Measurements from ENCODE around the gene AUTS2. TPM values are rescaled to one million over a fixed set of nuclear protein-coding genes. Genes with fewer than 3 reads are reported as not detected.

The AUTS2 gene
- total and polyA plus RNA-seq, 2 of the 8 experiments (the other 6 are each of a cell fraction or from before 2014, with no cell fraction given) = 25.9 to 101 TPM

DNA sequence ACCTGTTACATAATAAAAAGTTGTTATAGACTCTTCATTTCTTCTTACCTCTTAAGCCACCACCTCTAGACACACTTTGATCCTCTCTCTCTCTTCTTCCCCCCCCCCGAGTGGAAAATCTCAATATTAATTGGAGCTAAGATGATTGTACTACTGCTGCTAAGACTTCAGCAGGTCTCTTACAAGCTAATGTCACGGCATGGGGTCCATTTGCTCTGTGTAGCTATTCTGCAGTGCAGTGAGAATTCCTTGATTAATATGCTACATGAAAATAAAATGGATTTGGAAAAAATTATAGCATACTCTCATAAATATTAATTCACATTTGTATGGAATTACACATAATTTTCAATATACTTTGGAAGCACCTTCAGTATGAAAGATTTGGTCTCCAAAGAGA is 297.2 kb downstream of the AUTS2 start:
- no peaks in the 10 kb centered on the region for H4K20me1 ChIP-seq (replicated peaks in 1 of 2; ENCODE audit: control insufficient read depth in 1 of 2, insufficient read depth in 2 of 2, low read length in 2 of 2)
- CTCF ChIA-PET (ENCODE audit: partially characterized antibody) = interaction anchor here (1.0 to 1.4 kb wide), 6 partner anchors 13 to 293 kb away, joined by 3 to 4 read pairs (median 4); no protein-coding TSS in a partner anchor
- H3K79me2 ChIP-seq (ENCODE audit: control insufficient read depth in 1 of 2, insufficient read depth in 2 of 2, low read length in 2 of 2) = no peaks in the 10 kb centered on the region
- H2AFZ ChIP-seq (ENCODE audit: low read length) = no peak overlapping the region
- peaks cover 0 to 6% (median 0%) of the 10 kb centered on the region in 4 experiments; a peak in 2 of 7 replicates for H3K4me1 ChIP-seq (replicated peaks in 1 of 4; ENCODE audit: control insufficient read depth in 3 of 4, insufficient read depth in 4 of 4, low read length in 3 of 4)
- no peak overlapping the region for H3K14ac ChIP-seq (ENCODE audit: insufficient read length)
- WGBS, 2 experiments (ENCODE audit: extremely low coverage in 1 of 2, insufficient coverage in 1 of 2, insufficient read length in 1 of 2, insufficient replicate concordance in 2 of 2, low coverage in 1 of 2, low lambda C conversion rate in 2 of 2, missing lambda C conversion rate in 1 of 2) = 92% methylated on average over 2 of the region's 2 CpGs; no CpG with 5 or more reads in 1 of the 2 experiments
- H2BK12ac ChIP-seq (ENCODE audit: low read depth, low read length) = no peak overlapping the region
- POLR2A ChIA-PET (ENCODE audit: partially characterized antibody) = no interaction called here
- H3K27me3 ChIP-seq (replicated peaks in 1 of 4; ENCODE audit: control insufficient read depth in 3 of 4, extremely low read depth in 1 of 4, insufficient read depth in 3 of 4, low read length in 3 of 4) = no peaks in the 10 kb centered on the region
- H3K4ac ChIP-seq (replicated peaks; ENCODE audit: insufficient read length, low read depth, low read length) = no peak overlapping the region
- H3K18ac ChIP-seq (ENCODE audit: extremely low read depth, low read length) = no peak overlapping the region
- H3K27ac ChIP-seq (ENCODE audit: low read depth, low read length) = no peak overlapping the region
- no peak overlapping the region for H2AK5ac ChIP-seq (ENCODE audit: low read depth, low read length)
- no peak overlapping the region for H2BK5ac ChIP-seq (ENCODE audit: low read depth, low read length)
- H2BK120ac ChIP-seq (replicated peaks; ENCODE audit: low read depth, low read length) = no peak overlapping the region
- no peak for DNase-seq (ENCODE audit: low read depth in 1 of 2, low spot score in 2 of 2)
- FAIRE-seq = no peak
- H3K79me1 ChIP-seq (ENCODE audit: low read depth, low read length) = no peaks in the 10 kb centered on the region
- no peak overlapping the region for H4K8ac ChIP-seq (ENCODE audit: extremely low read depth, insufficient read depth, low read length)
- no peak overlapping the region for H4K5ac ChIP-seq (ENCODE audit: insufficient read length, low read depth, low read length)
- H3K36me3 ChIP-seq (ENCODE audit: control insufficient read depth in 2 of 4, insufficient read depth in 4 of 4, low read length in 3 of 4) = no peaks in the 10 kb centered on the region
- no peak overlapping the region for H3K4me3 ChIP-seq (ENCODE audit: extremely low read depth in 1 of 4, insufficient read depth in 2 of 4, low read depth in 3 of 4, low read length in 4 of 4)
- no peak for TF ChIP-seq TBP (IDR thresholded peaks at IDR 0.05; ENCODE audit: low read depth, low read length)
- no peak for TF ChIP-seq CBX5 (IDR thresholded peaks at IDR 0.05; ENCODE audit: low read depth, low read length)
- no peak for TF ChIP-seq KDM4A (IDR thresholded peaks at IDR 0.05; ENCODE audit: low read depth, low read length, severe bottlenecking)
- TF ChIP-seq POLR2AphosphoS5 (IDR thresholded peaks at IDR 0.05; ENCODE audit: low read depth, low read length) = no peak
- TF ChIP-seq POLR2A (IDR thresholded peaks at IDR 0.05; ENCODE audit: control extremely low read depth in 1 of 2, low read depth in 2 of 2, low read length in 2 of 2) = no peak
- no peak for TF ChIP-seq CEBPB (IDR thresholded peaks at IDR 0.05; ENCODE audit: low read depth, low read length)
- TF ChIP-seq HDAC6 (IDR thresholded peaks at IDR 0.05; ENCODE audit: low read depth, low read length) = no peak
- no peak for TF ChIP-seq CREB1 (IDR thresholded peaks at IDR 0.05)
- TF ChIP-seq CBX8 (IDR thresholded peaks at IDR 0.05; ENCODE audit: borderline replicate concordance, low read depth, low read length) = no peak
- TF ChIP-seq JUND (IDR thresholded peaks at IDR 0.05; ENCODE audit: low read length) = no peak
- no peak for TF ChIP-seq NRF1 (IDR thresholded peaks at IDR 0.05; ENCODE audit: low read depth, low read length)
- no peaks in the 10 kb centered on the region for H3K23me2 ChIP-seq (ENCODE audit: low read depth, low read length)
- H3K56ac ChIP-seq (replicated peaks; ENCODE audit: insufficient read length, low read depth, low read length) = no peak overlapping the region
- no peak overlapping the region for H2BK15ac ChIP-seq (ENCODE audit: low read length)
- H2BK20ac ChIP-seq (ENCODE audit: low read length) = no peak overlapping the region
- no peak overlapping the region for H3K23ac ChIP-seq (ENCODE audit: insufficient read length)
- no peak overlapping the region for H3K9ac ChIP-seq (replicated peaks in 1 of 4; ENCODE audit: extremely low read depth in 1 of 4, low read depth in 3 of 4, low read length in 3 of 4)
- no peak overlapping the region for H4K91ac ChIP-seq (replicated peaks; ENCODE audit: insufficient read length, low read length)
- H3K9me3 ChIP-seq (ENCODE audit: insufficient read depth in 2 of 2, low read depth in 1 of 2, low read length in 1 of 2) = no peaks in the 10 kb centered on the region
- no peak overlapping the region for H3K4me2 ChIP-seq (ENCODE audit: insufficient read depth in 1 of 2, low read depth in 2 of 2, low read length in 2 of 2)
